ENCODE data around the gene SSX2IP. TPM values are rescaled to one million over a fixed set of nuclear protein-coding genes. Genes with fewer than 3 reads are reported as not detected.
A peak's percentile ranks its signal among the peaks of the same experiment; 100 is the strongest.

Gene SSX2IP
- total and polyA plus RNA-seq, 2 donors from 2014 or later, result 12.1 to 18.2 TPM

- FAIRE-seq (no peak), DNase-seq (no peak)
- H3K36me3 ChIP-seq (ENCODE audit: control insufficient read depth in 2 of 3, insufficient read depth in 3 of 3, low read length in 3 of 3), result no peaks in the 10 kb centered on the region
- H3K4me1 ChIP-seq (ENCODE audit: control insufficient read depth in 2 of 3, insufficient read depth in 2 of 3, low read depth in 1 of 3, low read length in 3 of 3), result peaks cover 0 to 5% (median 5%) of the 10 kb centered on the region in 3 donors
- no peak for TF ChIP-seq CTCF (IDR thresholded peaks at IDR 0.05; ENCODE audit: borderline replicate concordance, extremely low read depth, insufficient read depth)
- H3K27ac ChIP-seq (ENCODE audit: low read depth in 2 of 2, low read length in 2 of 2), result no peak overlapping the region
- H3K9me3 ChIP-seq (ENCODE audit: control insufficient read depth in 2 of 3, insufficient read depth in 1 of 3, low read length in 3 of 3), result no peaks in the 10 kb centered on the region
- H3K4me3 ChIP-seq (ENCODE audit: low read length in 3 of 3), result no peak overlapping the region
- H3K27me3 ChIP-seq (ENCODE audit: control insufficient read depth, insufficient read depth, low read length), result no peaks in the 10 kb centered on the region
- no peak overlapping the region for H3K9ac ChIP-seq (ENCODE audit: low read length in 3 of 3)
- intact Hi-C loops (cut with DNase I), result no loop called here
Observed at GRCh38 chr1:84693785-84694184, 3.5 kb upstream of the SSX2IP start.

- DNase-seq, result no peak
- intact Hi-C loops (cut with DNase I), result no loop called here
- no peaks in the 10 kb centered on the region for H3K27me3 ChIP-seq (ENCODE audit: control insufficient read depth, insufficient read depth, low read length)
- no peaks in the 10 kb centered on the region for H3K9me3 ChIP-seq (ENCODE audit: control insufficient read depth in 2 of 3, insufficient read depth in 1 of 3, low read length in 3 of 3)
- no peak overlapping the region for H3K4me3 ChIP-seq (ENCODE audit: low read length in 3 of 3)
- no peak for FAIRE-seq
- no peak overlapping the region for H3K9ac ChIP-seq (ENCODE audit: low read length in 3 of 3)
- H3K27ac ChIP-seq (ENCODE audit: low read depth in 2 of 2, low read length in 2 of 2), result peak overlapping the region in 1 of 2 donors; percentile 67
- H3K36me3 ChIP-seq (ENCODE audit: control insufficient read depth in 2 of 3, insufficient read depth in 3 of 3, low read length in 3 of 3), result no peaks in the 10 kb centered on the region
- peaks cover 0 to 5% (median 0%) of the 10 kb centered on the region in 3 donors for H3K4me1 ChIP-seq (ENCODE audit: control insufficient read depth in 2 of 3, insufficient read depth in 2 of 3, low read depth in 1 of 3, low read length in 3 of 3)
- TF ChIP-seq CTCF (IDR thresholded peaks at IDR 0.05; ENCODE audit: borderline replicate concordance, extremely low read depth, insufficient read depth), result no peak
Observed at GRCh38 chr1:84693005-84693404, 2.7 kb upstream of the SSX2IP start.

DNA sequence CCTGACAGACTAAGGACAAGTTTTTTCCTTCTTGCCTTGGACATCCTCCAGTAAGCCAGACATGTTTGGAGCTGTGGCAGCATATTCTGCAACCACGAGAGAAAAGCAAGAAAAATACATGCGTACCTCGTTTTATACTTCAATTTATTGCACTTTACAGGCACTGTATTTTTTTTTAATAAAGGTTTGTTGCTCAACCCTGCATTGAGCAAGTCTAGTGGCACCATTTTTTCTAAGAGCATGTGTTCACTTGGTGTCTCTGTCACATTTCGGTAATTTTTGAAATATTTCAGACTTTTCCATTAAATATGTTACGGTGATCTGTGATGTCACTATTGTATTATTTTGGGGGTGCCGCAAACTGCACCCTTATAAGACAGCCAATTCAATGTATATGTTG lies 2.1 kb upstream of the SSX2IP start:
- Histone ChIP-seq H3K9me3 (ENCODE audit: control insufficient read depth in 2 of 3, insufficient read depth in 1 of 3, low read length in 3 of 3) (no peaks in the 10 kb centered on the region), H3K9ac (ENCODE audit: low read length in 3 of 3) (no peak overlapping the region), H3K4me3 (ENCODE audit: low read length in 3 of 3) (peak overlapping the region in 2 of 3 donors; percentile 3 to 21), H3K27me3 (ENCODE audit: control insufficient read depth, insufficient read depth, low read length) (no peaks in the 10 kb centered on the region), H3K27ac (ENCODE audit: low read depth in 2 of 2, low read length in 2 of 2) (peak overlapping the region in 1 of 2 donors; percentile 67), H3K36me3 (ENCODE audit: control insufficient read depth in 2 of 3, insufficient read depth in 3 of 3, low read length in 3 of 3) (no peaks in the 10 kb centered on the region), H3K4me1 (ENCODE audit: control insufficient read depth in 2 of 3, insufficient read depth in 2 of 3, low read depth in 1 of 3, low read length in 3 of 3) (peaks cover 0 to 5% (median 0%) of the 10 kb centered on the region in 3 donors)
- FAIRE-seq, result no peak
- intact Hi-C loops (cut with DNase I), result no loop called here
- no peak for DNase-seq
- no peak for TF ChIP-seq CTCF (IDR thresholded peaks at IDR 0.05; ENCODE audit: borderline replicate concordance, extremely low read depth, insufficient read depth)
